OCI-LY7 (cell line): Measurements from ENCODE around the gene TJP2. TPM values are rescaled to one million over a fixed set of nuclear protein-coding genes. Genes with fewer than 3 reads are reported as not detected.

Experiments
- BruUV-seq: library from RNA; stranded (reverse); fragments of 400-500 nt; replicated peaks from 2 replicates; lab custom pipeline; 2021; lab: Mats Ljungman, UMichigan
- CTCF ChIA-PET: fragments of 300-600 bp; sonication (Branson Sonifier 250); formaldehyde crosslinking; loops from one replicate; lab custom pipeline; 2022; ENCODE audit warnings: antibody characterized with exemption; ENCODE audit not compliant: unreplicated experiment; lab: Charles Lee
- POLR2A ChIA-PET: fragments of 300-600 bp; sonication (Branson Sonifier 250); formaldehyde crosslinking; loops from one replicate; lab custom pipeline; 2022; ENCODE audit warnings: antibody characterized with exemption; lab: Charles Lee
- DNase-seq: peaks from one replicate; pipeline ENCODE4 v3.0.0-alpha.2; 2015; ENCODE audit warnings: low spot score
- H2AFZ ChIP-seq: fragments of 200-600 bp; sonication (generic), shearing (Covaris generic); 2 replicates; pipeline ENCODE4 v1.6.1; 2014; ENCODE audit warnings: mild to moderate bottlenecking, antibody characterized with exemption, low read length, moderate library complexity
- H3K27ac ChIP-seq: fragments of 200-600 bp; sonication (generic); 2 replicates; pipeline ENCODE4 v1.5.1; 2014; ENCODE audit warnings: mixed run types, low read depth, mild to moderate bottlenecking, moderate library complexity, low read length, inconsistent platforms; ENCODE audit not compliant: poor library complexity, severe bottlenecking
- H3K36me3 ChIP-seq: fragments of 200-600 bp; sonication (generic); 2 replicates; pipeline ENCODE4 v1.6.1; 2014; ENCODE audit warnings: mild to moderate bottlenecking, antibody characterized with exemption, low read length, moderate library complexity, mixed read lengths; ENCODE audit not compliant: insufficient read depth
- H3K4me1 ChIP-seq: fragments of 200-600 bp; sonication (generic); 2 replicates; pipeline ENCODE4 v1.5.1; 2014; ENCODE audit warnings: mild to moderate bottlenecking, low read length; ENCODE audit not compliant: insufficient read depth, poor library complexity, severe bottlenecking
- H3K4me2 ChIP-seq: fragments of 200-600 bp; sonication (generic); 2 replicates; pipeline ENCODE4 v1.6.1; 2014; ENCODE audit warnings: mild to moderate bottlenecking, low read length
- H3K4me3 ChIP-seq: fragments of 200-600 bp; sonication (generic); 2 replicates; pipeline ENCODE4 v1.5.1; 2014; ENCODE audit warnings: mild to moderate bottlenecking, low read depth, low read length; ENCODE audit not compliant: poor library complexity, severe bottlenecking
- H3K79me2 ChIP-seq: fragments of 200-600 bp; sonication (generic); 2 replicates; pipeline ENCODE4 v1.6.1; 2016; ENCODE audit warnings: low read depth, mild to moderate bottlenecking, low read length, moderate library complexity, mixed read lengths; ENCODE audit not compliant: insufficient read depth
- H3K9me2 ChIP-seq: fragments of 200-600 bp; sonication (generic); 2 replicates; pipeline ENCODE4 v1.6.1; 2016; ENCODE audit warnings: mild to moderate bottlenecking, low read length, mixed read lengths; ENCODE audit not compliant: insufficient read depth
- H3K9me3 ChIP-seq: fragments of 200-600 bp; sonication (generic); 2 replicates; pipeline ENCODE4 v1.6.1; 2014; ENCODE audit warnings: mild to moderate bottlenecking, mixed run types, low read length, mixed read lengths
- H4K20me1 ChIP-seq: fragments of 200-600 bp; sonication (generic); 2 replicates; pipeline ENCODE4 v1.6.1; 2014; ENCODE audit warnings: mild to moderate bottlenecking, antibody characterized with exemption, low read length, moderate library complexity, mixed read lengths; ENCODE audit not compliant: insufficient read depth
- CTCF ChIP-seq: fragments of 200-600 bp; sonication (generic); conservative IDR thresholded peaks from 2 replicates; pipeline ENCODE4 v1.5.1; 2014; ENCODE audit warnings: mild to moderate bottlenecking, antibody characterized with exemption, low read length, moderate library complexity, mixed read lengths
- EZH2phosphoT487 ChIP-seq: fragments of 200-600 bp; sonication (generic); IDR thresholded peaks from 2 replicates; pipeline ENCODE4 v1.6.1; 2018; ENCODE audit warnings: low read depth, borderline replicate concordance, mild to moderate bottlenecking, mixed run types, antibody characterized with exemption, low read length, moderate library complexity, mixed read lengths
- intact Hi-C: fragments of 100-400 bp; cut with micrococcal nuclease; formaldehyde crosslinking; loops from one replicate; pipeline ENCODE4 v1.10.0; 2022; ENCODE audit not compliant: unreplicated experiment
- total RNA-seq, 2 experiments: library from RNA; depleted of rRNA in 1 of 2; stranded (reverse); fragments of >200 nt in 1 of 2; shearing (Covaris generic) in 1 of 2; gene quantifications; 2 replicates each; pipeline ENCODE4 v1.2.3, GENCODE V29; 2014 to 2022

The TJP2 gene
- total RNA-seq, 2 experiments from 2014 or later: 15.1 to 18.0 TPM

DNA sequence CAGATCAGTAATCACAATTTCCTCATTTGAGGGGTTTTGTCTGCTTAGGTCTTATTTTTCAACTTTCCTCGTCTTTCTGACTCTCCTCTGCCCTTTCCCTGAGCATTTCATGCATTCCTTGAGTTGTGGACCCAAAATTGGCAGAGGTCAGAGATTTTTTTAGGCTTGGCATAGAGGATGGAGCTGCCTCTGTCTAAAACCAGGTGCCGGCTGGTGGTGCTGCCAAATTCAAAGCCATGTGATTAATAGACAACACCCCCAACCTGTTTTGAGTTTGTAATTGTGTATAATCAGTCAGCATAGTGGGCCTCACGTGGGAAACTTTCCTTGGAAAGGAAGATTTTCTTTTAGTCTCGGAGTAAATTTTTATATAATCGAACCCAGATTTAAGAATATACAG, 39.6 kb downstream of the TJP2 start:
- TF ChIP-seq EZH2phosphoT487 (no peak), CTCF (no peak)
- BruUV-seq: no TSS peak
- H3K4me3 ChIP-seq: no peak overlapping the region
- H3K9me3 ChIP-seq: no peaks in the 10 kb centered on the region
- no peak for DNase-seq
- intact Hi-C loops: no loop called here
- no peaks in the 10 kb centered on the region for H3K4me1 ChIP-seq
- H3K79me2 ChIP-seq: no peaks in the 10 kb centered on the region
- no peak overlapping the region for H3K4me2 ChIP-seq
- H3K36me3 ChIP-seq: no peaks in the 10 kb centered on the region
- ChIA-PET POLR2A (interaction anchor here (1.6 kb wide), 1 partner anchor 11 kb away, joined by 4 read pairs; no protein-coding TSS in a partner anchor), CTCF (no interaction called here)
- H3K27ac ChIP-seq: no peak overlapping the region
- H3K9me2 ChIP-seq: no peaks in the 10 kb centered on the region
- no peaks in the 10 kb centered on the region for H4K20me1 ChIP-seq
- no peak overlapping the region for H2AFZ ChIP-seq

DNA sequence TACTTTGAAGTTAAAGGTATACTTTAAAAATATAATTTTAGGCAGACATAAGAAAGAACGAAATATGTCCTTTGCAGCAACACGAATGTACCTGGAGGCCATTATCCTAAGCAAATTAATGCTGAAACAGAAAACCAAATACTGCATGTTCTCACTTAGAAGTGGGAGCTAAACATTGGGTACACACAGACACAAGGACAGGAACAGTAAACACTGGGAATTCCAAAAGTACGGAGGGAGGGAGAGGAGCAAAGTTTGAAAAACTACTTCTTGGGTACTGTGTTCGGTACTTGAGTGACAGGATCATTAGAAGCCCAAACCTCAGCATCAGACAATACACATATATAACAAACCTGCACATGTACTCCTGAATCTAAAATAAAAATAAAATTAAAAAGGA, 40.9 kb downstream of the TJP2 start:
- Histone ChIP-seq H2AFZ (no peak overlapping the region), H3K9me2 (no peaks in the 10 kb centered on the region), H3K79me2 (no peaks in the 10 kb centered on the region), H3K4me3 (no peak overlapping the region), H3K36me3 (no peaks in the 10 kb centered on the region), H4K20me1 (no peaks in the 10 kb centered on the region), H3K27ac (no peak overlapping the region), H3K9me3 (no peaks in the 10 kb centered on the region), H3K4me2 (no peak overlapping the region), H3K4me1 (no peaks in the 10 kb centered on the region)
- POLR2A ChIA-PET: interaction anchor here (0.6 kb wide), 2 partner anchors 22 to 57 kb away, joined by 3 to 4 read pairs; no protein-coding TSS in a partner anchor
- CTCF ChIA-PET: no interaction called here
- no peak for DNase-seq
- TF ChIP-seq EZH2phosphoT487: no peak
- intact Hi-C loops: no loop called here
- BruUV-seq: no TSS peak

DNA sequence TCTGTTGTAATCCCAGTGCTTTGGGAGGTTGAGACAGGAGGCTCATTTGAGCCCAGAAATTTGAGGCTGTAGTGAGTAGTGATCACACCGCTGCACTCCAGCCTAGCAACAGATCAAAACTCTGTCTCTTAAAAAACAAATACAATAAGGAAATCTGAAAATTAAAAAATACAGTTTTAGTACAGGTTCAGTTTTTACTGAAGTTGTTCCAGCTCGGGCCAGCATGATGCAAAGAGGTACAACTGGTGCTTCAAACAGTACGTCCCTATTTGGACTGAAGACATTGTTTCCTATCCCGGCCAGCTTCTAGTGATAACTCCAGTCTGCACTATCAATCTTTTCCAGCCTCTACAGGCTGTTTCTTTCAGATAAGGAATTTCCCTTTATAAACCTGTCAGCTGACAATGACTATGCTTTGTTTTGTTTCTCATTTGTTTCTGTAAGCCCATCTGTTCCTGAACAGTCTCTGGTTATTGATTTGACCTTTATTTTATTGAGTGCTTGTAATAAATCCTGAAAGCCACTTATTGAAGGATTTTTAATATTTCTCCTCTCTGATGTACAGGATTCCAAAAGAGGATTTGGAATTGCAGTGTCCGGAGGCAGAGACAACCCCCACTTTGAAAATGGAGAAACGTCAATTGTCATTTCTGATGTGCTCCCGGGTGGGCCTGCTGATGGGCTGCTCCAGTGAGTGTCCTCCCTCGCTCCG, 41.9 kb downstream of the TJP2 start:
- DNase-seq: no peak
- Histone ChIP-seq H3K27ac (no peak overlapping the region), H3K9me3 (no peaks in the 10 kb centered on the region), H3K79me2 (no peaks in the 10 kb centered on the region), H3K4me3 (no peak overlapping the region), H3K36me3 (no peaks in the 10 kb centered on the region; the same call in 1 of the 2 replicates), H2AFZ (no peak overlapping the region), H3K4me1 (no peaks in the 10 kb centered on the region), H4K20me1 (no peaks in the 10 kb centered on the region), H3K9me2 (no peaks in the 10 kb centered on the region), H3K4me2 (no peak overlapping the region)
- CTCF ChIA-PET: no interaction called here
- POLR2A ChIA-PET: interaction anchor here (0.6 to 1.5 kb wide), 3 partner anchors 8 to 706 kb away, joined by 3 to 5 read pairs (median 4); no protein-coding TSS in a partner anchor
- TF ChIP-seq CTCF (no peak), EZH2phosphoT487 (no peak)
- no TSS peak for BruUV-seq
- intact Hi-C loops: no loop called here
